Esophagus muscularis mucosa (tissue), 4 donors: ENCODE data around the gene CHD1L. TPM values are rescaled to one million over a fixed set of nuclear protein-coding genes. Genes with fewer than 3 reads are reported as not detected.
"Not testable (repeated sequence)": the region's sequence is repeated elsewhere in the genome, so short reads cannot be mapped to it uniquely, and the experiment has no call there.

Experiments used
- DNase-seq: peaks from one replicate; pipeline ENCODE4 v3.0.0-alpha.2; 2017; ENCODE audit errors: extremely low spot score
- H3K27ac ChIP-seq, 4 donors: fragments of 200-600 bp; sonication (generic); replicated peaks in 1 of 4; 1 replicate in 3 of 4; 2 replicates in 1 of 4; pipeline ENCODE4 v1.5.1; 2016 to 2019; ENCODE audit warnings: mild to moderate bottlenecking in 1 of 4
- H3K27me3 ChIP-seq, 4 donors: fragments of 200-600 bp; sonication (generic); one replicate each; pipeline versions ENCODE4 v1.5.1 to v1.6.0; 2016 to 2019
- H3K36me3 ChIP-seq, 4 donors: fragments of 200-600 bp; sonication (generic); one replicate each; pipeline ENCODE4 v1.5.1; 2016 to 2019
- H3K4me1 ChIP-seq, 4 donors: fragments of 200-600 bp; sonication (generic); one replicate each; pipeline ENCODE4 v1.5.1; 2016 to 2019
- H3K4me3 ChIP-seq, 4 donors: fragments of 200-600 bp; sonication (generic); 1 replicate in 2 of 4; 2 replicates in 2 of 4; pipeline ENCODE4 v1.5.1; 2016 to 2019; ENCODE audit warnings: mild to moderate bottlenecking in 4 of 4, moderate library complexity in 1 of 4
- H3K9me3 ChIP-seq, 4 donors: fragments of 200-600 bp; sonication (generic); 1 replicate in 3 of 4; 2 replicates in 1 of 4; pipeline ENCODE4 v1.5.1; 2016 to 2019
- CTCF ChIP-seq, 3 experiments: fragments of 200-600 bp in 2 of 3; fragments of 450-650 bp in 1 of 3; sonication (generic) in 2 of 3; IDR thresholded peaks; one replicate each; pipeline ENCODE4 v1.5.1; 2017 to 2019; ENCODE audit warnings: antibody characterized with exemption in 3 of 3, mild to moderate bottlenecking in 2 of 3, moderate library complexity in 1 of 3
- EP300 ChIP-seq: sonication (generic); formaldehyde crosslinking; IDR thresholded peaks from one replicate; pipeline ENCODE4 v1.6.1; 2017; ENCODE audit warnings: antibody characterized with exemption
- POLR2A ChIP-seq: fragments of 450-650 bp; IDR thresholded peaks from one replicate; pipeline ENCODE4 v1.6.1; 2017; ENCODE audit warnings: antibody characterized with exemption, moderate library complexity, mild to moderate bottlenecking, low read depth
- POLR2AphosphoS5 ChIP-seq, 2 donors: sonication (generic); formaldehyde crosslinking; IDR thresholded peaks; one replicate each; pipeline ENCODE4 v1.6.1; 2017; ENCODE audit warnings: antibody characterized with exemption in 2 of 2
- WGBS: methylation state at CpG from one replicate; pipeline ENCODE4 v1.1.5; 2018; 5-methylcytosine and 5-hydroxymethylcytosine counted together
- intact Hi-C: fragments of 100-400 bp; cut with DNase I; formaldehyde crosslinking; loops from one replicate; pipeline ENCODE4 v1.15.1; 2023
- total RNA-seq, 4 donors: library from RNA; depleted of rRNA; stranded (reverse); fragments of >200 nt; gene quantifications; one replicate each; pipeline versions ENCODE4 v1.1.0 to v1.2.1, GENCODE V29; 2016

The CHD1L gene
- total RNA-seq, 4 donors from 2014 or later = 13.9 to 18.8 (median 18.2) TPM

DNA sequence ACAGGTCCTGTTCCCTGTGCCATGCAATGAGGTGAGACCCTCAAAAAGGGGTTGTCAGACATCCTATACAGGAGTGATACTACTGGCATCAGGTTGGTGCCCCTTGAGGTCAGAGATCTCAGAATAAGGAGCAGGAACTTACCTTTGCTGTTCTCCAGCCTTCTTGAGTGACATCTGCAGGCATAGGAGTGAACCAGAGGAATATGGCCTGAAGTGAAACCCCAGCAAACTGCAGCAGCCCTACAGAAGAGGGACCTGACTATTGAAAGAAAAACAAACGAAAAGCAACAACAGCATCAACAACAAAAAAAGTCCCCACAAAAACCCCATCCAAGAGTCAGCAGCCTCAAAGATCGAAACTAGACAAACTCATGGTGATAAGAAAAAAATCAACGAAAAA is 74.5 kb downstream of the CHD1L start:
- no peaks in the 10 kb centered on the region for H3K4me1 ChIP-seq
- intact Hi-C loops = no loop called here

GRCh38 chr1:147326933-147327687 is 84.6 kb downstream of the CHD1L start:
- H3K9me3 ChIP-seq, H3K4me3 ChIP-seq, H3K27ac ChIP-seq, DNase-seq, intact Hi-C loops, H3K4me1 ChIP-seq, H3K36me3 ChIP-seq, H3K27me3 ChIP-seq: not testable (repeated sequence)
- 67% methylated on average over 19 of the region's 26 CpGs for WGBS

More for the DNA sequence above, 74.5 kb downstream of the CHD1L start:
- no peak for DNase-seq
- WGBS = 80% methylated on average over 3 of the region's 3 CpGs
- no peak overlapping the region for H3K27ac ChIP-seq
- H3K27me3 ChIP-seq = no peaks in the 10 kb centered on the region
- H3K4me3 ChIP-seq = no peak overlapping the region
- peaks cover 0 to 2% (median under 1%) of the 10 kb centered on the region in 4 donors for H3K9me3 ChIP-seq
- TF ChIP-seq CTCF (IDR thresholded peaks at IDR 0.05) (no peak), POLR2A (no peak), POLR2AphosphoS5 (IDR thresholded peaks at IDR 0.05) (no peak), EP300 (no peak)
- no peaks in the 10 kb centered on the region for H3K36me3 ChIP-seq

- 37% methylated on average over 5 of the region's 5 CpGs for whole genome bisulfite sequencing
Observed at GRCh38 chr1:147334292-147334691, 91.8 kb downstream of the CHD1L start.

GRCh38 chr1:147336291-147336690 is 93.8 kb downstream of the CHD1L start:
- no peak for DNase-seq
- Histone ChIP-seq H3K36me3 (no peaks in the 10 kb centered on the region), H3K27me3 (no peaks in the 10 kb centered on the region), H3K4me3 (no peak overlapping the region), H3K27ac (no peak overlapping the region), H3K9me3 (peaks cover 0 to 5% (median 0%) of the 10 kb centered on the region in 4 donors), H3K4me1 (no peaks in the 10 kb centered on the region)
- intact Hi-C loops = no loop called here
- TF ChIP-seq POLR2AphosphoS5 (IDR thresholded peaks at IDR 0.05) (no peak), CTCF (IDR thresholded peaks at IDR 0.05) (no peak), EP300 (no peak), POLR2A (no peak)
- 60% methylated on average over 2 of the region's 2 CpGs for WGBS

More at GRCh38 chr1:147334292-147334691, 91.8 kb downstream of the CHD1L start:
- Histone ChIP-seq H3K4me3 (no peak overlapping the region), H3K27ac (no peak overlapping the region), H3K36me3 (no peaks in the 10 kb centered on the region), H3K27me3 (no peaks in the 10 kb centered on the region), H3K9me3 (peaks cover 0 to 5% (median 0%) of the 10 kb centered on the region in 4 donors), H3K4me1 (no peaks in the 10 kb centered on the region)
- DNase-seq = no peak
- intact Hi-C loops = no loop called here
- TF ChIP-seq POLR2A (no peak), CTCF (IDR thresholded peaks at IDR 0.05) (no peak), EP300 (no peak), POLR2AphosphoS5 (IDR thresholded peaks at IDR 0.05) (no peak)

DNA sequence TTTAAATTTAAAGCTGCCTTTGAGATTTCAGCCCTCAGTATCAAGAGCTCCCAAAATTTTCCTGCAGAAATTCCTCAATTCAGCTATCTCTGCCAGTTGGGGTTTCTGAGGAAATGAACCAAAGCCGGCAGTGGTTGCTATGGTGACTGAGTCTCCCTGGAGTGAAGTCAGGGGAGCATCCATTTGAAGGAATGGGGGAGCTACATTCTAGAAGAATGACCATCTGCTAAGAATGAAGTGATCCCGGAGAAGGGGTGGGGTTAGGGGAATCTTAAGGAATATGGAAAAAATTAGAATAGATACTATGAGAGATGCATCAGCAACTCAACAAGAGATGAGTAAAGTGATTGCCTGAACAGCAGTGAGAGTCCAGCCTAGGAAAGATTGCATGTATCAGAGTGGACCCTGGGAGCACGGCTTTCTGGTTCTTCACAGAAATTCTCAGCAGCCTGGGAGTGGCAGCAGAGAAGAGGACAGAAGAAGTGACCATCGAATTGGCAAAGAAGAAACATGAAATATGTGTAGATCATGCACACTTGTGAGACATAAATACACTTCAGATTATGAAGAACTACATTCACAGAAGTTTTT is 94.7 kb downstream of the CHD1L start:
- no peak overlapping the region for H3K27ac ChIP-seq
- peaks cover 0 to 1% (median 0%) of the 10 kb centered on the region in 4 donors for H3K9me3 ChIP-seq
- no peaks in the 10 kb centered on the region for H3K27me3 ChIP-seq
- TF ChIP-seq POLR2AphosphoS5 (IDR thresholded peaks at IDR 0.05) (no peak), POLR2A (no peak), EP300 (no peak), CTCF (IDR thresholded peaks at IDR 0.05) (no peak)
- no peak for DNase-seq
- intact Hi-C loops = no loop called here
- 21% methylated on average over 4 of the region's 4 CpGs for WGBS
- H3K4me3 ChIP-seq = no peak overlapping the region
- no peaks in the 10 kb centered on the region for H3K4me1 ChIP-seq
- no peaks in the 10 kb centered on the region for H3K36me3 ChIP-seq
